ENCODE data around the gene WFDC11. TPM values are rescaled to one million over a fixed set of nuclear protein-coding genes. Genes with fewer than 3 reads are reported as not detected.
"Not testable (repeated sequence)": the region's sequence is repeated elsewhere in the genome, so short reads cannot be mapped to it uniquely, and the experiment has no call there.

WFDC11 gene
- not detected for total RNA-seq

DNA sequence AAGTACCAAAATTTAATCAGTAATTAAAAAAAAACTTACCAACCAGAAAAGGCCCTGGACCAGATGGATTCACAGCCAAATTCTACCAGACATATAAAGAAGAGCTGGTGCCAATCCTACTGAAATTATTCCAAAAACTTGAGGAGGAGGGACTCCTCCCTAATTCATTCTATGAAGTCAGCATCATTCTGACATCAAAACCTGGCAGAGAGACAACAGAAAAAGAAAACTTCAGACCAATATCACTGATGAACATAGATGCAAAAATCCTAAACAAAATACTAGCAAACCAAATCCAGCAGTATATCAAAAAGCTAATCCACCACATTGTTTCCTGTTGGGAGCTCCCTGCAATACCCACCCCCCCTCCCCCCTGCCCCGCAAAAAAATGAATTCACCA is at the start of gene WFDC11:
WFDC11 (minus strand) TSS at position 101 of the 400 bp plus-strand sequence. CDS start 19,639 bp downstream, outside the sequence.
- no peaks in the 10 kb centered on the region for H3K36me3 ChIP-seq
- H3K9me3 ChIP-seq, result no peaks in the 10 kb centered on the region
- intact Hi-C loops (cut with DNase I), result no loop called here
- no peak within 1 kb of the TSS for H3K27ac ChIP-seq
- TF ChIP-seq, protein P1, sequence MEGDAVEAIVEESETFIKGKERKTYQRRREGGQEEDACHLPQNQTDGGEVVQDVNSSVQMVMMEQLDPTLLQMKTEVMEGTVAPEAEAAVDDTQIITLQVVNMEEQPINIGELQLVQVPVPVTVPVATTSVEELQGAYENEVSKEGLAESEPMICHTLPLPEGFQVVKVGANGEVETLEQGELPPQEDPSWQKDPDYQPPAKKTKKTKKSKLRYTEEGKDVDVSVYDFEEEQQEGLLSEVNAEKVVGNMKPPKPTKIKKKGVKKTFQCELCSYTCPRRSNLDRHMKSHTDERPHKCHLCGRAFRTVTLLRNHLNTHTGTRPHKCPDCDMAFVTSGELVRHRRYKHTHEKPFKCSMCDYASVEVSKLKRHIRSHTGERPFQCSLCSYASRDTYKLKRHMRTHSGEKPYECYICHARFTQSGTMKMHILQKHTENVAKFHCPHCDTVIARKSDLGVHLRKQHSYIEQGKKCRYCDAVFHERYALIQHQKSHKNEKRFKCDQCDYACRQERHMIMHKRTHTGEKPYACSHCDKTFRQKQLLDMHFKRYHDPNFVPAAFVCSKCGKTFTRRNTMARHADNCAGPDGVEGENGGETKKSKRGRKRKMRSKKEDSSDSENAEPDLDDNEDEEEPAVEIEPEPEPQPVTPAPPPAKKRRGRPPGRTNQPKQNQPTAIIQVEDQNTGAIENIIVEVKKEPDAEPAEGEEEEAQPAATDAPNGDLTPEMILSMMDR (IDR thresholded peaks at IDR 0.05), result no peak
- no peak within 1 kb of the TSS for H3K4me3 ChIP-seq
- H3K4me1 ChIP-seq, result no peaks in the 10 kb centered on the region
- no peak for DNase-seq (ENCODE audit: low spot score in 2 of 2)
- H3K27me3 ChIP-seq, result no peaks in the 10 kb centered on the region

DNA sequence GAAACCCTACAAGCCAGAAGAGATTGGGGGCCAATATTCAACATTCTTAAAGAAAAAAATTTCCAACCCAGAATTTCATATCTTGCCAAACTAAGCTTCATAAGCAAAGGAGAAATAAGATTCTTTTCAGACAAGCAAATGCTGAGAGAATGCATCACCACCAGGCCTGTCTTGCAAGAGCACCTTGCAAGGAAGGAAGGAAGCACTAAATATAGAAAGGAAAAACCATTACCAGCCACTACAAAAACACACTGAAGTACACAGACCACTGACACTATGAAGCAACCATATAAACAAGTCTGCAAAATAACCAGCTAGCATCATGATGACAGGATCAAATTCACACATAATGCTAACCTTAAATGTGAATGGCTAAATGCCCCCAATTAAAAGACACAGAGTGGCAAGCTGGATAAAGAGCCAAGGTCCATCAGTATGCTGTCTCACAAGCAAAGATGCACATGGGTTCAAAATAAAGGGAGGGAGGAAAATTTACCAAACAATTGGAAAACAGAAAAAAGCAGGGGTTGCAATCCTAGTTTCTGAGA is 46.2 kb upstream of the WFDC11 start:
- H3K4me3 ChIP-seq; DNase-seq (ENCODE audit: low spot score in 2 of 2); H3K36me3 ChIP-seq; H3K4me1 ChIP-seq; H3K27ac ChIP-seq; intact Hi-C loops (cut with DNase I); H3K27me3 ChIP-seq: not testable (repeated sequence)
- H3K9me3 ChIP-seq, result peaks cover 0 to 13% of the 10 kb centered on the region in 2 donors

DNA sequence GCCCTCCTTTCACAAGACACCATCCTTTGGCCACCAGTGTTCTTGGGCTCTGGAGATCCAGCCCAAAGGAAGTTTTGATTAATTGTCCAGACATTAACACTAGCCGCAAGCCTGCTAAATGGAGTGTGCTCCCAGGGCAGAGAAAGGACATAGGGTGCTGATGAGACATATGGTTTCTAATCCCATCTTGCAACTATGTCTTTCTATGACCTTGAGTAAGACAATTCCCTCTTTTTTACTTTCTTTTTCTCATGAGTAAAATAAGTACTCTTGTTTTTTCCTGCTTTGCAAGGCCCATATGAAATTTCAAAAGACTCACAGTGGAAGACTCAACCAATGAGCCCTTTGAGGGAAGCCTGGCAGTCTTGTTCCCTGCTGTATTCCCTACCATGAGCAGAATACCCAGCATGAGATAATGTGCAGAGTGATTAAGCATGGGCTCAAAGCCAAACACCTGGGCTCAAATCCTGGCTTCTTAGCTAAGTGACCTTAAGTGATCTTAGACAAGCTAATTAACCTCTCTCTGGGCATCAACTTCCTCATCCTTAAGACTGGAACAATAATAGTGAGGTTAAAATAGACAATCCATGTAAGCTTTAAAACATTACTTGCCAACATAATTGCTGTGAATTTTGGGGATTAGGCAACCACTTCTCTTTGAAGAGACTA is 35.1 kb upstream of the WFDC11 start, which contains the start of gene WFDC10B:
WFDC10B (minus strand) TSS at position 51 of the 669 bp plus-strand sequence. CDS start 19,027 bp downstream, outside the sequence.
- no peak for DNase-seq (ENCODE audit: low spot score in 2 of 2)
- H3K36me3 ChIP-seq, result no peaks in the 10 kb centered on the region
- no peak within 1 kb of the TSS for H3K27ac ChIP-seq
- intact Hi-C loops (cut with DNase I), result no loop called here
- H3K27me3 ChIP-seq, result no peaks in the 10 kb centered on the region
- no peak within 1 kb of the TSS for H3K4me3 ChIP-seq
- no peaks in the 10 kb centered on the region for H3K4me1 ChIP-seq
- TF ChIP-seq, protein P1 (IDR thresholded peaks at IDR 0.05), result no peak
- H3K9me3 ChIP-seq, result no peaks in the 10 kb centered on the region

DNA sequence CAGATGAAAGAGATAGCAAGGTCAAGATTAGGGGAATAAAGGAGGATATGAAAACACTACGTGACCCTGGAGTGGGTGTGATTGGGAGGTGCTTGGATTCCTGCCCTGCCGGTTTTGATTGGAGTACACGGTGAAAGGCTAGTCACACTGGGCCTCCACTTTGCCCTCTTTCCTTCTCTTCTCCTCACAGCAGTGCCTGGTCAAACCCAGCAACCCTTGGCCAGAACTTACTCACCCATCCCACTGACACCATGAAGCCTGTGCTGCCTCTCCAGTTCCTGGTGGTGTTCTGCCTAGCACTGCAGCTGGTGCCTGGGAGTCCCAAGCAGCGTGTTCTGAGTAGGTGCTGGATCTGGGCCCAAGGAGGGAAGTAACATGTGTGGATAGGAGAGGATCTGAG is 31.8 kb upstream of the WFDC11 start, which contains the start of gene WFDC13:
WFDC13 (plus strand) TSS at position 166 of the 400 bp plus-strand sequence; CDS start at position 252, 86 bp downstream.
- H3K4me3 ChIP-seq, result no peak within 1 kb of the TSS
- no peaks in the 10 kb centered on the region for H3K4me1 ChIP-seq
- no peaks in the 10 kb centered on the region for H3K27me3 ChIP-seq
- TF ChIP-seq, protein P1 (IDR thresholded peaks at IDR 0.05), result no peak
- no peaks in the 10 kb centered on the region for H3K36me3 ChIP-seq
- intact Hi-C loops (cut with DNase I), result no loop called here
- DNase-seq (ENCODE audit: low spot score in 2 of 2), result no peak
- H3K9me3 ChIP-seq, result no peaks in the 10 kb centered on the region
- H3K27ac ChIP-seq, result no peak within 1 kb of the TSS

DNA sequence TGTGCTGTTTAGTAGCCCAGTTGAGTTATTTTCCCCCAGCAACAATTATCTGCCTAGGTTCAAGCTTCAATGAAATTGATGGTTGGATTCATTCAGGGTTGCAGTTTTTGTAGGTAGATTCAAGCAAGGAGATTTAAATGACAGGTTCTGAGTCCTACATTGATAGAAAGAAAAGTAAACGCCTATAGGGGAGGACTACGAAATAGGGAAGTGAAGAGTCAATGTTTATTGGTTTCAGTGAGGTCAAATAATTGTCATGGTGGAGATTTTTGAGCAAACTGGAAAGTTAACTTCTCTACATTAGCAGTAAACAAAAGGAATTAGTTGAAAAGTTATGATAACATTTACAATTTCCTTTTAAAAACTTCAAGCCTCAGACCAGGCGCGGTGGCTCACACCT is 31.1 kb upstream of the WFDC11 start:
- Histone ChIP-seq H3K4me3 (no peak overlapping the region), H3K9me3 (no peaks in the 10 kb centered on the region), H3K27ac (no peak overlapping the region), H3K36me3 (no peaks in the 10 kb centered on the region), H3K4me1 (no peaks in the 10 kb centered on the region), H3K27me3 (no peaks in the 10 kb centered on the region)
- intact Hi-C loops (cut with DNase I), result no loop called here
- DNase-seq (ENCODE audit: low spot score in 2 of 2), result no peak
- TF ChIP-seq, protein P1 (IDR thresholded peaks at IDR 0.05), result no peak

DNA sequence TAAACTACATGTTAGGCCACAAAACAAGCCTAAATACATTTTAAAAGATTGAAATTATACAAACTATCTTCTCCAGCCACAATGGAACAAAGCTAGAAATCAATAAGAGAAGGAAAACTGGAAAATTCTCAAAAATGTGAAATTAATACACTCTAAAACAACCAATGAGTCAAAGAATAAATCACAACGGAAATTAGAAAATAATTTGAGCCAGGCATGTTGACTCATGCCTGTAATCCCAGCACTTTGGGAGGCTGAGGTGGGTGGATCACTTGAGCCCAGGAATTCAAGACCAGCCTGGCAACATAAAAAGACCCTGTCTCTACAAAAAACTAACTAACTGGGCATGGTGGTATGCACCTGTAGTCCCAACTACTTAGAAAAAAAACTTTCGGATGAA is 25.5 kb upstream of the WFDC11 start:
- intact Hi-C loops (cut with DNase I), result no loop called here

DNA sequence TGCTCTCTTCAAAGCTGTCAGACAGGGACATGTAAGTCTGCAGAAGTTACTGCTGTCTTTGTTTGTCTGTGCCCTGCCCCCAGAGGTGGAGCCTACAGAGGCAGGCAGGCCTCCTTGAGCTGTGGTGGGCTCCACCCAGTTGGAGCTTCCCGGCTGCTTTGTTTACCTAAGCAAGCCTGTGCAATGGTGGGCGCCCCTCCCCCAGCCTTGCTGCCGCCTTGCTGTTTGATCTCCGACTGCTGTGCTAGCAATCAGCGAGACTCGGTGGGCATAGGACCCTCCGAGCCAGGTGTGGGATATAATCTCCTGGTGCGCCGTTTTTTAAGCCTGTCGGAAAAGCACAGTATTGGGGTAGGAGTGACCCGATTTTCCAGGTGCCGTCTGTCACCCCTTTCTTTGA is 23.3 kb upstream of the WFDC11 start:
- H3K27ac ChIP-seq; DNase-seq (ENCODE audit: low spot score in 2 of 2); H3K36me3 ChIP-seq; H3K9me3 ChIP-seq; intact Hi-C loops (cut with DNase I); H3K4me1 ChIP-seq; H3K4me3 ChIP-seq; H3K27me3 ChIP-seq: not testable (repeated sequence)

More for the DNA sequence above, 25.5 kb upstream of the WFDC11 start:
- Histone ChIP-seq H3K4me3 (no peak overlapping the region), H3K27me3 (no peaks in the 10 kb centered on the region), H3K9me3 (peaks cover 0 to 2% of the 10 kb centered on the region in 2 donors), H3K36me3 (no peaks in the 10 kb centered on the region), H3K27ac (no peak overlapping the region), H3K4me1 (no peaks in the 10 kb centered on the region)
- no peak for DNase-seq (ENCODE audit: low spot score in 2 of 2)
- TF ChIP-seq, protein P1 (IDR thresholded peaks at IDR 0.05), result no peak
